Thoracic aorta (tissue), 2 donors: ENCODE measurements around the gene IGSF21. TPM values are rescaled to one million over a fixed set of nuclear protein-coding genes. Genes with fewer than 3 reads are reported as not detected.

Source experiments
- ATAC-seq: fragments of 150-250 bp; one replicate; pipeline ENCODE4 v1.8.0; 2017; ENCODE audit warnings: low read depth; ENCODE audit not compliant: insufficient number of reproducible peaks, low FRiP score
- DNase-seq: peaks from one replicate; pipeline ENCODE4 v3.0.0-alpha.2; 2020; ENCODE audit warnings: low spot score
- H3K27ac ChIP-seq, 2 donors: fragments of 200-600 bp; sonication (generic); 1 replicate in 1 of 2; 2 replicates in 1 of 2; pipeline ENCODE4 v1.5.1; 2016; ENCODE audit warnings: mild to moderate bottlenecking in 2 of 2, moderate library complexity in 2 of 2
- H3K27me3 ChIP-seq: fragments of 200-600 bp; sonication (generic); replicated peaks from 2 replicates; pipeline ENCODE4 v1.6.0; 2016; ENCODE audit warnings: mild to moderate bottlenecking; ENCODE audit not compliant: insufficient read depth
- H3K36me3 ChIP-seq: fragments of 200-600 bp; sonication (generic); one replicate; pipeline ENCODE4 v1.5.1; 2016
- H3K4me1 ChIP-seq, 2 donors: fragments of 200-600 bp; sonication (generic); 1 replicate in 1 of 2; 2 replicates in 1 of 2; pipeline versions ENCODE4 v1.5.1 to v1.6.0; 2016; ENCODE audit warnings: low read depth in 2 of 2, mild to moderate bottlenecking in 1 of 2; ENCODE audit not compliant: control insufficient read depth in 1 of 2
- H3K4me3 ChIP-seq: fragments of 200-600 bp; sonication (generic); 2 replicates; pipeline ENCODE4 v1.5.1; 2016; ENCODE audit warnings: mild to moderate bottlenecking
- H3K9me3 ChIP-seq: fragments of 200-600 bp; sonication (generic); 2 replicates; pipeline ENCODE4 v1.5.1; 2016
- CTCF ChIP-seq: fragments of 200-600 bp; sonication (generic); IDR thresholded peaks from one replicate; pipeline ENCODE4 v1.5.1; 2019; ENCODE audit warnings: antibody characterized with exemption
- total RNA-seq, 2 donors: library from RNA; depleted of rRNA; stranded (reverse); fragments of >200 nt; gene quantifications; one replicate each; pipeline versions ENCODE4 v1.1.0 to v1.2.3, GENCODE V29; 2016

IGSF21 gene
- total RNA-seq, 2 donors from 2014 or later = 5.0 to 10.9 TPM

- ATAC-seq (no peak), DNase-seq (no peak)
- TF ChIP-seq CTCF = no peak
- Histone ChIP-seq H3K27ac (no peak overlapping the region), H3K27me3 (no peaks in the 10 kb centered on the region), H3K4me3 (no peak overlapping the region), H3K36me3 (no peaks in the 10 kb centered on the region), H3K4me1 (no peaks in the 10 kb centered on the region), H3K9me3 (no peaks in the 10 kb centered on the region)
These were observed 209.2 kb downstream of the IGSF21 start for GRCh38 chr1:18316764-18317163.

- ATAC-seq = no peak
- no peak for TF ChIP-seq CTCF
These were observed 211.5 kb downstream of the IGSF21 start for GRCh38 chr1:18319099-18319498.

GRCh38 chr1:18320051-18320450 lies 212.5 kb downstream of the IGSF21 start:
- H3K27ac ChIP-seq = no peak overlapping the region
- DNase-seq = no peak
- H3K27me3 ChIP-seq = no peaks in the 10 kb centered on the region
- no peaks in the 10 kb centered on the region for H3K4me1 ChIP-seq
- H3K4me3 ChIP-seq = no peak overlapping the region
- TF ChIP-seq CTCF = no peak
- no peak for ATAC-seq
- no peaks in the 10 kb centered on the region for H3K9me3 ChIP-seq
- H3K36me3 ChIP-seq = no peaks in the 10 kb centered on the region

More at GRCh38 chr1:18319099-18319498, 211.5 kb downstream of the IGSF21 start:
- H3K4me1 ChIP-seq = no peaks in the 10 kb centered on the region
- no peaks in the 10 kb centered on the region for H3K27me3 ChIP-seq
- no peak overlapping the region for H3K4me3 ChIP-seq
- no peak for DNase-seq
- H3K36me3 ChIP-seq = no peaks in the 10 kb centered on the region
- no peak overlapping the region for H3K27ac ChIP-seq
- H3K9me3 ChIP-seq = no peaks in the 10 kb centered on the region

- Histone ChIP-seq H3K27me3 (no peaks in the 10 kb centered on the region), H3K4me3 (no peak overlapping the region), H3K4me1 (no peaks in the 10 kb centered on the region), H3K27ac (no peak overlapping the region), H3K36me3 (no peaks in the 10 kb centered on the region), H3K9me3 (no peaks in the 10 kb centered on the region)
- ATAC-seq = no peak
- no peak for DNase-seq
- no peak for TF ChIP-seq CTCF
These were observed 214.9 kb downstream of the IGSF21 start for GRCh38 chr1:18322368-18323032.

GRCh38 chr1:18323259-18323658 lies 215.7 kb downstream of the IGSF21 start:
- TF ChIP-seq CTCF = no peak
- Histone ChIP-seq H3K9me3 (no peaks in the 10 kb centered on the region), H3K27ac (no peak overlapping the region), H3K27me3 (no peaks in the 10 kb centered on the region), H3K4me1 (no peaks in the 10 kb centered on the region), H3K36me3 (no peaks in the 10 kb centered on the region), H3K4me3 (no peak overlapping the region)
- ATAC-seq (no peak), DNase-seq (no peak)
